ACHN (cell line): ENCODE results near the gene FOSL1.
"Not testable (repeated sequence)": the region's sequence is repeated elsewhere in the genome, so short reads cannot be mapped to it uniquely, and the experiment has no call there.

Experiments
- DNase-seq: peaks from one replicate; pipeline ENCODE4 v3.0.0-alpha.2; 2015
- in situ Hi-C: cut with HindIII; loops from 2 replicates; pipeline ENCODE4 v1.10.0; 2017; ENCODE audit warnings: low sequenced_read_pairs, low pct_ligation_motif_present, low pct_unique_long_range_greater_than_20kb

FOSL1 gene

GRCh38 chr11:65900899-65901180 lies 652 bp upstream of the FOSL1 start:
- no peak for DNase-seq
- in situ Hi-C loops: no loop called here

GRCh38 chr11:65899356-65900124 lies 648 bp downstream of the FOSL1 start:
- in situ Hi-C loops: no loop called here

GRCh38 chr11:65898656-65899355 lies 1.4 kb downstream of the FOSL1 start:
- no peak for DNase-seq
- in situ Hi-C loops: no loop called here

More at GRCh38 chr11:65899356-65900124, 648 bp downstream of the FOSL1 start:
- peak; percentile 81 for DNase-seq

DNA sequence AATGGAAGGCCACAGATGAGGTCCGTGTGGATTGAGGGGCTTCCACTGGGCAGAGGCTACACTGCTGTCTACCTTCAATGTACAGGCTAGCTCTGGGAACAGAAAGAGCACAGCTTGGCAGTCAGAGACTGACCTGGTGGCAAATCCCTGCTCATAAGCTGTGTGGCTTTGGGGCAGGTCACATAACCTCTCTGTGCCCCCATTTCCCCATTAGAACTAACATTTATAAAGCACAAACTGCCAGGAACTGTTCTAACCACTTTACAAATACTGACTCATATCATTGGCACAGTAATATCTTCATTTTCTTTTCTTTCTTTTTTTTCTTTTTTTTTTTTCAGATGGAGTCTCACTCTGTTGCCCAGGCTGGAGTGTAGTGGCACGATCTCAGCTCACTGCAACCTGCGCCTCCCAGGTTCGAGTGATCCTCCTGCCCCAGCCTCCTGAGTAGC lies 3.1 kb downstream of the FOSL1 start:
- in situ Hi-C loops: no loop called here
- DNase-seq: no peak

GRCh38 chr11:65896034-65896999 lies 3.9 kb downstream of the FOSL1 start:
- peak; percentile 11 for DNase-seq
- in situ Hi-C loops: no loop called here

DNA sequence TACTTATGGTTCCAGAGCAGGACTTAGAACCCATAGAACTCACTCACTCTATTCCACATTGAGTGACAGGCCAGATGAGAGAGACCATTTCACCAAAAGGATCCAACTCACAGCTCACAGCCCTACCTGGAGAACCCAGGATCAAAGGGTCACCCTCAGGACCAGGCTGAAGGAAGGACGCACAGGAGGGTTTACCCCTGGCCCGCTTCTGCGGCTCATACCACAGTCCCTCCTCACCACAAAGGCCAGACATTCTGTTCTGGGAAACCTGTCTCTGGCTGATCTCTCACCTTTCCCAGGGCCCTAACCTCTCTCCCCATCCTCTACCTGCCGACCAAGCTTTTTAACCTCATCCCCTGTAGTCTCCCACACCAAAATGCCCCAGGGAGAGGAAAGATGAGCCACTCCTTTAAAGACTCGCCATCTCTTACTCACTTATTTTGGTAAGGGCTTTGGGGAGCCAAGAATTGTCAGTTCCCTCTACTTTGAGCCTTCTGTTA lies 4.7 kb downstream of the FOSL1 start:
- in situ Hi-C loops: no loop called here
- DNase-seq: peak; percentile 11

DNA sequence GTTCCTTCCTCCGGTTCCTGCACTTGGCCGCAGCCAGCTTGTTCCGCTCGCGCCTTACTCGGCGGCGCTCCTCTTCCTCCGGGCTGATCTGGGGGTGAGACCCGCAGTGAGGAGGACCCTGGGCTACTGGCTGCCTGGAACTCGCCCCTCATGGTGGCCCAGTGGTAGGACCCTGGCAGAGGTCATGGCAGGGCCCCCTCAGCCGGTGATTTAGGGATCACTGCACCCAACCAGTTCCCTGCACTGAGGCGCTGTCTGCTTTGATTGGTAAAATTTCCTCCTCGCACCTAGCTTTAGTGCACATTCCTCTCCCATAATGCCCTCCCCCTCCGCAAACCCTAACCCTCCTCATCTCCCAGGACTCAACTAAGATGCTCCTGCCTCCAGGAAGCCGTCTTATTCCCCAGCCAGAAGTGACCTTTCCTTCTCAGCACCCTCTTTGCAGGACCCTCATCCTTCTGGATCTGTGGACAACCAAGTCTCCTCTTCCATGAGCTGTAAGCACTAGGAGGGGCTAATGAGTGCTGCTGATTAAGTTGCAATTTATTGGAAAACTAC lies 6.1 kb downstream of the FOSL1 start:
- in situ Hi-C loops: no loop called here

GRCh38 chr11:65892661-65893317 lies 7.4 kb downstream of the FOSL1 start:
- DNase-seq: no peak
- in situ Hi-C loops: no loop called here

More for the DNA sequence above, 6.1 kb downstream of the FOSL1 start:
- peak; percentile 18 for DNase-seq

DNA sequence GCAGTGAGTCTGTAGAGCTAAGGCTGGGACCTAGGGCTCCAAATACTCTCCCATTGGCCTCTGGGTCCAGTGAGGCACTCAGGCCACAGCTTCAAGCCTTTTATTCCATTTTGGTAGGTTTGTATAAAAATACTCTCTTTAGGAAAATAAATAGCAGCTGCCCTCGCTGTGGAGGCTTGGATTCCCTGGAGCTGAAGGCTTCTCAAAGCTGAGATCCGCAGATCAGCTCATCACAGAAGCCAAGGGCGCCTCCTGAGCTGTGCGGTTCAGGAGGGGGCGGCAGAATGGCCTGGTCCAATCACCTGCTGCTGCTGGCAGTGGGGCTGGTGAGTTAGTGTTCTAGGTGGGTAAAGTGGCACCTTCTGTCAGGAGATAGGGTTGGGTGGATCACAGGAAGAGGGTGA lies 8.0 kb downstream of the FOSL1 start:
- not testable (repeated sequence) for DNase-seq

DNA sequence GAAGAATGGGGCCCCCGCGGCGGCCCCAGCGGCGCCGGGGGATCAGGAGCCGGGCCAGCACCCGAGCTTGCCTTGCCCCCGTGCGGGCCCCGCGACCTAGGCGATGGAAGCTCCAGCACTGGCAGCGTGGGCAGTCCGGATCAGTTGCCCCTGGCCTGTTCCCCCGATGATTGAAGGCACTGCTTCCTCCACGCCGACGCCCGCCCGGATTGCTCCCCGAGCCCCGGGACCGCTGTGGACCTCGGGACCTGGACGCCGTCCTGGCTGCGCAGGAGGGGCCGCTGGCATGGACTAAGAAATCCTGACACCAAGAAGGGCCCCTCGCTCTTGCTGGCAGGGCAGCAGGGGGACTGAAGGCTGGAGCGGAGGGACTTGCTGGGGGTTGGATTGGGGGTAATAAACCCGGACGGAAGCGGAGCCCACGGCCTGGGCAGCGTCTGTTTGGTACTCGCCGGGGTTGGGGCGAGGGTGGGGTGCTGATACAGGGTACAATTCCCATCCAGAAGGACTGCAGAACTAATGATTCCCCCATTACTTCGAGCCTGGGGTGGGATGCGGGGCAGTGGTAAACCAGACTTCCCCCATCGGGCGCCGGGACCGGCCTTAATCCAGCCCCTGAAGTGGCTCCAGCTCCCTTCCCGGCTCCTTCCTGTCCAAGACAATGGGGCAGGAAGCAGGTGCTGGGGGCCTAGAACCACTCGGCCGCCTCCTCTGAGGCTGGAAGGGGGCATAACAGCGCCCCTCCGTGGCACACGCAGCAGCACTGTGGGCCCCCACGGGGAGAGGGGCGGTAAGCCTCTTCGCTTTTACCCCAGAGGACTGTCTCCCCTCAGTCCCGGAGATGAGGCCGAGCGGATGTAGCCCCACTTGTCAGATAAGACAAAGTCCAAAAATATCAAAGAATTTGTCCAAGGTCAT lies 8.7 kb downstream of the FOSL1 start:
- in situ Hi-C loops: no loop called here
- DNase-seq: peak; percentile 63

More for the DNA sequence above, 8.0 kb downstream of the FOSL1 start:
- in situ Hi-C loops: not testable (repeated sequence)

- in situ Hi-C loops: no loop called here
- peak; percentile 89 for DNase-seq
These were observed 9.6 kb downstream of the FOSL1 start, which contains the start of gene CCDC85B for GRCh38 chr11:65890324-65891218. TSS of gene CCDC85B (plus strand) at chr11:65890673. CDS start at chr11:65890784, 111 bp downstream.

- in situ Hi-C loops: no loop called here
- peak; percentile 93 for DNase-seq
These were observed 11.9 kb downstream of the FOSL1 start, which contains the start of gene FIBP for GRCh38 chr11:65888163-65888814. TSS of gene FIBP (minus strand) at chr11:65888471. CDS start at chr11:65888418, 53 bp downstream.

- in situ Hi-C loops: no loop called here
- DNase-seq: peak; percentile 45
These were observed 12.4 kb downstream of the FOSL1 start for GRCh38 chr11:65887723-65888162.

DNA sequence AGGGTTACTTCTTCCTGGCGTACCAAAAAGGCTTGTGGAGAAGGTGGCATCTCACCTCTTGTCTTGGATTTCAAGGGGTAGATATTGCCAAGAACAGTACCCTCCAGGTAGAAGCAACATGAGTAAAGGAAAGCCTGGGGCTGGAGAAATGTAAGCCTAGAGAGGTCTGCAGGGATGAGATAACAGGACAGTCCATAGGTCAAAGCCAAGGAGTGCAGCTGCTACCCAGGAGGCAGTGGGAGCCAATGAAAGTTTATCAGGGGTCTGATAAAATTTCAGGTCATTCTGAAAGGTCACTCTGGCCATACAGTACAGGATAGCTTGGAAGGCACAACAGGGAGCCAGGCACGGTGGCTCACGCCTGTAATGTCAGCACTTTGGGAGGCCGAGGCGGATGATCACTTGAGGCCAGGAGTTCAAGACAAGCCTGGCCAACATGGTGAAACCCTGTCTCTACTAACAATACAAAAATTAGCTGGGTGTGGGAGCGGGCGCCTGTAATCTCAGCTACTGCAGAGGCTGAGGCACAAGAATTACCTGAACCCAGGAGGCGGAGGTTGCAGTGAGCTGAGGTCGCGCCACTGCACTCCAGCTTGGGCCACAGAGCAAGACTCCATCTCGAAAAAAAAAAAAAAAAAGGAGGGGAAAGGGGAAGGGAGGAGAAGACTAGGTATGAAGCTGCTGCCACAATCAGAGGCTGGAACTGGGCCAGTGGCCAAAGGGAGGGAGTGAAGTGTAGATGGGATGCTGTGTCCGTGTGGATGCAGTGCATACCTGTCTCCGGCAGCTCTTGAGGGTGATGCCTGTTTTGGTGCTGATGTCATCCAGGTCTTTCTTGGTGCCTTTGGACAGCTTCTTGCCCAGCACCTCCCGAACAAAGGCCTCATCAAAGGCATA lies 13.1 kb downstream of the FOSL1 start:
- in situ Hi-C loops: no loop called here
- no peak for DNase-seq
